WERI-Rb-1 (cell line): ENCODE measurements around the gene POLE4.

Experiments
- DNase-seq: peaks from one replicate; pipeline ENCODE4 v3.0.0-alpha.2; 2020
- H3K27ac ChIP-seq: fragments of 250-450 bp; sonication (Bioruptor Pico); 2 replicates; pipeline ENCODE4 v1.5.1; 2020; ENCODE audit warnings: mild to moderate bottlenecking, moderate library complexity
- H3K27me3 ChIP-seq: fragments of 250-450 bp; sonication (Bioruptor Pico); 2 replicates; pipeline ENCODE4 v1.5.1; 2021; ENCODE audit warnings: mild to moderate bottlenecking, low read depth, moderate library complexity; ENCODE audit not compliant: insufficient read depth, severe bottlenecking
- H3K36me3 ChIP-seq: fragments of 250-450 bp; sonication (Bioruptor Pico); 2 replicates; pipeline ENCODE4 v1.5.1; 2020; ENCODE audit warnings: mild to moderate bottlenecking, moderate library complexity
- H3K4me3 ChIP-seq: 2 replicates; pipeline ENCODE4 v1.5.1; 2011; ENCODE audit warnings: low read depth, mild to moderate bottlenecking, control low read depth, low read length
- H3K9me3 ChIP-seq: fragments of 250-450 bp; sonication (Bioruptor Pico); 2 replicates; pipeline ENCODE4 v1.5.1; 2021; ENCODE audit warnings: mild to moderate bottlenecking, moderate library complexity; ENCODE audit not compliant: severe bottlenecking
- CTCF ChIP-seq: IDR thresholded peaks from 2 replicates; pipeline ENCODE4 v1.5.1; 2011; ENCODE audit warnings: low read depth, mild to moderate bottlenecking, control low read depth, inconsistent platforms, low read length

POLE4 gene

GRCh38 chr2:74958274-74959105 lies at the start of gene POLE4:
Gene POLE4 (plus strand): TSS chr2:74958643. CDS start chr2:74958680, 37 bp downstream.
- DNase-seq: peak; percentile 82
- peaks cover 5% of the 10 kb centered on the region for H3K9me3 ChIP-seq
- peak within 1 kb of the TSS; percentile 90 for H3K27ac ChIP-seq
- no peaks in the 10 kb centered on the region for H3K36me3 ChIP-seq
- H3K4me3 ChIP-seq: peak within 1 kb of the TSS; percentile 39
- no peaks in the 10 kb centered on the region for H3K27me3 ChIP-seq
- TF ChIP-seq CTCF: no peak

GRCh38 chr2:74908748-74909444 lies 49.5 kb upstream of the POLE4 start:
- H3K4me3 ChIP-seq: no peak overlapping the region
- no peaks in the 10 kb centered on the region for H3K9me3 ChIP-seq
- no peaks in the 10 kb centered on the region for H3K36me3 ChIP-seq
- H3K27ac ChIP-seq: no peak overlapping the region
- no peak for TF ChIP-seq CTCF
- no peaks in the 10 kb centered on the region for H3K27me3 ChIP-seq
- no peak for DNase-seq

GRCh38 chr2:74910245-74910644 lies 48.2 kb upstream of the POLE4 start:
- no peak overlapping the region for H3K27ac ChIP-seq
- DNase-seq: no peak
- H3K4me3 ChIP-seq: no peak overlapping the region
- no peaks in the 10 kb centered on the region for H3K9me3 ChIP-seq
- no peak for TF ChIP-seq CTCF
- H3K36me3 ChIP-seq: no peaks in the 10 kb centered on the region
- H3K27me3 ChIP-seq: no peaks in the 10 kb centered on the region

- TF ChIP-seq CTCF: no peak
- Histone ChIP-seq H3K27me3 (no peaks in the 10 kb centered on the region), H3K36me3 (no peaks in the 10 kb centered on the region), H3K9me3 (no peaks in the 10 kb centered on the region), H3K27ac (no peak overlapping the region), H3K4me3 (no peak overlapping the region)
- no peak for DNase-seq
Measured at GRCh38 chr2:74911061-74911460, 47.4 kb upstream of the POLE4 start.

GRCh38 chr2:74915743-74916142 lies 42.7 kb upstream of the POLE4 start:
- no peak for DNase-seq

More at GRCh38 chr2:74915743-74916142, 42.7 kb upstream of the POLE4 start:
- H3K4me3 ChIP-seq: no peak overlapping the region
- H3K27me3 ChIP-seq: no peaks in the 10 kb centered on the region
- no peak overlapping the region for H3K27ac ChIP-seq
- TF ChIP-seq CTCF: no peak
- no peaks in the 10 kb centered on the region for H3K36me3 ChIP-seq
- H3K9me3 ChIP-seq: no peaks in the 10 kb centered on the region
